Measurements from ENCODE around the gene GNG7.
"Not testable (repeated sequence)": the region's sequence is repeated elsewhere in the genome, so short reads cannot be mapped to it uniquely, and the experiment has no call there.

The GNG7 gene

GRCh38 chr19:2646866-2647535 lies 55.5 kb downstream of the GNG7 start:
- no peak for DNase-seq (ENCODE audit: low read depth in 2 of 3, low spot score in 1 of 3)

- DNase-seq (ENCODE audit: low read depth in 2 of 3, low spot score in 1 of 3), result no peak
Measured at GRCh38 chr19:2645826-2646225, 56.7 kb downstream of the GNG7 start.

- DNase-seq (ENCODE audit: low read depth in 2 of 3, low spot score in 1 of 3), result not testable (repeated sequence)
Measured at GRCh38 chr19:2643123-2643737, 59.3 kb downstream of the GNG7 start.

GRCh38 chr19:2641332-2641698 lies 61.2 kb downstream of the GNG7 start:
- DNase-seq (ENCODE audit: low read depth in 2 of 3, low spot score in 1 of 3), result no peak

GRCh38 chr19:2640563-2641331 lies 61.7 kb downstream of the GNG7 start:
- DNase-seq (ENCODE audit: low read depth in 2 of 3, low spot score in 1 of 3), result no peak

- no peak for DNase-seq (ENCODE audit: low read depth in 2 of 3, low spot score in 1 of 3)
Measured at GRCh38 chr19:2639999-2640398, 62.5 kb downstream of the GNG7 start.

- no peak for DNase-seq (ENCODE audit: low read depth in 2 of 3, low spot score in 1 of 3)
Measured at GRCh38 chr19:2638417-2638940, 64.0 kb downstream of the GNG7 start.

- DNase-seq (ENCODE audit: low read depth in 2 of 3, low spot score in 1 of 3), result peak; percentile 55 to 73 (median 55)
Measured at GRCh38 chr19:2636897-2637683, 65.4 kb downstream of the GNG7 start.

GRCh38 chr19:2636141-2636896 lies 66.2 kb downstream of the GNG7 start:
- DNase-seq (ENCODE audit: low read depth in 2 of 3, low spot score in 1 of 3), result no peak

- DNase-seq (ENCODE audit: low read depth in 2 of 3, low spot score in 1 of 3), result no peak
Measured at GRCh38 chr19:2634960-2635359, 67.5 kb downstream of the GNG7 start.

- no peak for DNase-seq (ENCODE audit: low read depth in 2 of 3, low spot score in 1 of 3)
Measured at GRCh38 chr19:2634228-2634951, 68.1 kb downstream of the GNG7 start.

GRCh38 chr19:2633693-2634075 lies 68.8 kb downstream of the GNG7 start:
- DNase-seq (ENCODE audit: low read depth in 2 of 3, low spot score in 1 of 3), result no peak

- no peak for DNase-seq (ENCODE audit: low read depth in 2 of 3, low spot score in 1 of 3)
Measured at GRCh38 chr19:2631213-2631821, 71.2 kb downstream of the GNG7 start.

- no peak for DNase-seq (ENCODE audit: low read depth in 2 of 3, low spot score in 1 of 3)
Measured at GRCh38 chr19:2630352-2631001, 72.0 kb downstream of the GNG7 start.

GRCh38 chr19:2629491-2630351 lies 72.8 kb downstream of the GNG7 start:
- DNase-seq (ENCODE audit: low read depth in 2 of 3, low spot score in 1 of 3), result no peak

GRCh38 chr19:2628597-2628996 lies 73.9 kb downstream of the GNG7 start:
- DNase-seq (ENCODE audit: low read depth in 2 of 3, low spot score in 1 of 3), result no peak

GRCh38 chr19:2627855-2628254 lies 74.6 kb downstream of the GNG7 start:
- DNase-seq (ENCODE audit: low read depth in 2 of 3, low spot score in 1 of 3), result no peak

- peak in 2 of 3 donors; percentile 47 to 64 for DNase-seq (ENCODE audit: low read depth in 2 of 3, low spot score in 1 of 3)
Measured at GRCh38 chr19:2627319-2627829, 75.1 kb downstream of the GNG7 start.
